ENCODE results near the gene CDADC1.

DNA sequence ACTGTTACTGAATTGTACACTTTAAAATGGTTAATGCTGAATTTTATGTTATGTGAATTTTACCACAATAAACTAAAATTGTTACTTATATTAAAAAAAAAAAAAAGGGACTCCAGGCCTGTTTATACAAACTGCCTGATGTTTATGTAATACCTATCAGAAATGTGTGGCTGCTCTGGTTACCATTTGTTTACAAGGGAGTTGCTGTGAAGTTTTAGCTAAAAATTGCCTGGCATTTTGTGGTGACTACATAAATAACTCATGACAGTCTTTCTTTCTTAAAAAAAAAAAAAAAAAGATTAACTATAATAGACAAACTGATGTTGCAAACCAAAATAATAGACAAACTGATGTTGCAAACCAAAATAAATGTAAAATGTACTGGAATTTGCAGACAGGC is 71.8 kb downstream of the CDADC1 start:
- TF ChIP-seq, protein P1, sequence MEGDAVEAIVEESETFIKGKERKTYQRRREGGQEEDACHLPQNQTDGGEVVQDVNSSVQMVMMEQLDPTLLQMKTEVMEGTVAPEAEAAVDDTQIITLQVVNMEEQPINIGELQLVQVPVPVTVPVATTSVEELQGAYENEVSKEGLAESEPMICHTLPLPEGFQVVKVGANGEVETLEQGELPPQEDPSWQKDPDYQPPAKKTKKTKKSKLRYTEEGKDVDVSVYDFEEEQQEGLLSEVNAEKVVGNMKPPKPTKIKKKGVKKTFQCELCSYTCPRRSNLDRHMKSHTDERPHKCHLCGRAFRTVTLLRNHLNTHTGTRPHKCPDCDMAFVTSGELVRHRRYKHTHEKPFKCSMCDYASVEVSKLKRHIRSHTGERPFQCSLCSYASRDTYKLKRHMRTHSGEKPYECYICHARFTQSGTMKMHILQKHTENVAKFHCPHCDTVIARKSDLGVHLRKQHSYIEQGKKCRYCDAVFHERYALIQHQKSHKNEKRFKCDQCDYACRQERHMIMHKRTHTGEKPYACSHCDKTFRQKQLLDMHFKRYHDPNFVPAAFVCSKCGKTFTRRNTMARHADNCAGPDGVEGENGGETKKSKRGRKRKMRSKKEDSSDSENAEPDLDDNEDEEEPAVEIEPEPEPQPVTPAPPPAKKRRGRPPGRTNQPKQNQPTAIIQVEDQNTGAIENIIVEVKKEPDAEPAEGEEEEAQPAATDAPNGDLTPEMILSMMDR (IDR thresholded peaks at IDR 0.05): no peak
- no peak for TF ChIP-seq POLR2A (IDR thresholded peaks at IDR 0.05)

All from right lobe of liver (tissue), 4 donors.